Measurements from ENCODE around the gene DGKH. TPM values are rescaled to one million over a fixed set of nuclear protein-coding genes. Genes with fewer than 3 reads are reported as not detected.

The DGKH gene
- total RNA-seq, 6 donors from 2014 or later, result 9.6 to 33.2 (median 17.4) TPM

DNA sequence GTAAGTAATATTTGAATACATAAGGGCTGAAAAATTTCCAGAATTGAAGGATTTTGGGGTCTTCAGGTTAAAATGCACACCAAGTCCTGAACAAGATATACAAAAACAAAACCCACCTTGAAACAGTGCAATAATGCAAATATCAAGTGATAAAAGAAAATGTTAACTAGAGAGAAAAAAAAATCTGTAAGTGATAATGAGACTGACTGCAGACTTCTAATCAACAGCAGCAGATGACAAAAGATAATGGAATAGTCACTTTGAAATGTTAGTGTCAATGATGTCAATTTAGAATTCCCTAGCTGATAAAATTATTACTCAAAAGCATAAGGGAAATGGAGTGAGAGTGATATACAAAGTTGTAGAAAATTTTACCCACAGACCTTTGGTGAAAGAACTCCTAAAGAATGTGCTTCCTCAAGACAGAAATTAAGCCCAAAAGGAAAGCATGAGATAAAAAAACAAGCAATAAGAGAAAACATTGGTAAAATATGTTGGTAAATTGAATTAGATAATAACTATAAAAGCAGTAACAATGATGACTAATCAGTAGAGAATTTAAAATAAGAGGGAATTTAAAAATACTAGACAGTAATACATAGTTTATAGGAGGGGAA is 12.4 kb upstream of the DGKH start:
- no peak for ATAC-seq (ENCODE audit: low FRiP score in 2 of 2)

GRCh38 chr13:42036711-42037110 is 11.7 kb upstream of the DGKH start:
- no peaks in the 10 kb centered on the region for H3K9me3 ChIP-seq
- H3K36me3 ChIP-seq, result no peaks in the 10 kb centered on the region
- H3K4me1 ChIP-seq, result peaks cover 5 to 18% (median 9%) of the 10 kb centered on the region in 4 donors
- 92 to 93% methylated on average over 3 of the region's 3 CpGs for WGBS, 2 donors
- no peak overlapping the region for H3K27ac ChIP-seq
- ATAC-seq (ENCODE audit: low FRiP score in 2 of 2) (no peak), DNase-seq (no peak)
- TF ChIP-seq, protein P1, sequence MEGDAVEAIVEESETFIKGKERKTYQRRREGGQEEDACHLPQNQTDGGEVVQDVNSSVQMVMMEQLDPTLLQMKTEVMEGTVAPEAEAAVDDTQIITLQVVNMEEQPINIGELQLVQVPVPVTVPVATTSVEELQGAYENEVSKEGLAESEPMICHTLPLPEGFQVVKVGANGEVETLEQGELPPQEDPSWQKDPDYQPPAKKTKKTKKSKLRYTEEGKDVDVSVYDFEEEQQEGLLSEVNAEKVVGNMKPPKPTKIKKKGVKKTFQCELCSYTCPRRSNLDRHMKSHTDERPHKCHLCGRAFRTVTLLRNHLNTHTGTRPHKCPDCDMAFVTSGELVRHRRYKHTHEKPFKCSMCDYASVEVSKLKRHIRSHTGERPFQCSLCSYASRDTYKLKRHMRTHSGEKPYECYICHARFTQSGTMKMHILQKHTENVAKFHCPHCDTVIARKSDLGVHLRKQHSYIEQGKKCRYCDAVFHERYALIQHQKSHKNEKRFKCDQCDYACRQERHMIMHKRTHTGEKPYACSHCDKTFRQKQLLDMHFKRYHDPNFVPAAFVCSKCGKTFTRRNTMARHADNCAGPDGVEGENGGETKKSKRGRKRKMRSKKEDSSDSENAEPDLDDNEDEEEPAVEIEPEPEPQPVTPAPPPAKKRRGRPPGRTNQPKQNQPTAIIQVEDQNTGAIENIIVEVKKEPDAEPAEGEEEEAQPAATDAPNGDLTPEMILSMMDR (IDR thresholded peaks at IDR 0.05), result no peak
- TF ChIP-seq POLR2A (IDR thresholded peaks at IDR 0.05) (no peak), EP300 (IDR thresholded peaks at IDR 0.05) (no peak), POLR2AphosphoS5 (IDR thresholded peaks at IDR 0.05) (no peak)
- H3K4me3 ChIP-seq, result no peak overlapping the region
- H3K27me3 ChIP-seq, result no peaks in the 10 kb centered on the region

More for the DNA sequence above, 12.4 kb upstream of the DGKH start:
- no peaks in the 10 kb centered on the region for H3K36me3 ChIP-seq
- no peak for TF ChIP-seq POLR2A (IDR thresholded peaks at IDR 0.05)
- TF ChIP-seq POLR2AphosphoS5 (IDR thresholded peaks at IDR 0.05), result no peak
- TF ChIP-seq, protein P1 (IDR thresholded peaks at IDR 0.05), result no peak
- no peak for TF ChIP-seq EP300 (IDR thresholded peaks at IDR 0.05)
- H3K27me3 ChIP-seq, result no peaks in the 10 kb centered on the region
- H3K4me3 ChIP-seq, result no peak overlapping the region
- no peaks in the 10 kb centered on the region for H3K9me3 ChIP-seq
- H3K27ac ChIP-seq, result no peak overlapping the region
- peaks cover 5 to 11% (median 7%) of the 10 kb centered on the region in 4 donors for H3K4me1 ChIP-seq
- DNase-seq, result no peak

- ATAC-seq (ENCODE audit: low FRiP score in 2 of 2), result no peak
- H3K27ac ChIP-seq, result peak overlapping the region in 2 of 4 donors; percentile 84 to 94
- WGBS, 2 donors, result 92 to 93% methylated on average over 19 of the region's 19 CpGs
These were observed 9.6 kb upstream of the DGKH start for GRCh38 chr13:42038661-42039456.

GRCh38 chr13:42039457-42039945 is 8.9 kb upstream of the DGKH start:
- H3K27ac ChIP-seq, result peak overlapping the region; percentile 84 to 94 (median 94)
- TF ChIP-seq EP300 (IDR thresholded peaks at IDR 0.05), result no peak
- TF ChIP-seq POLR2A (IDR thresholded peaks at IDR 0.05), result no peak
- no peak for TF ChIP-seq POLR2AphosphoS5 (IDR thresholded peaks at IDR 0.05)
- TF ChIP-seq, protein P1 (IDR thresholded peaks at IDR 0.05), result no peak
- H3K9me3 ChIP-seq, result no peaks in the 10 kb centered on the region
- 8 to 22% methylated on average over 14 of the region's 14 CpGs for WGBS, 2 donors
- no peaks in the 10 kb centered on the region for H3K36me3 ChIP-seq
- H3K4me3 ChIP-seq, result peak overlapping the region; percentile 8 to 93 (median 85)
- H3K4me1 ChIP-seq, result peaks cover 13 to 22% (median 14%) of the 10 kb centered on the region in 4 donors
- ATAC-seq (ENCODE audit: low FRiP score in 2 of 2) (peak in 1 of 2 donors; percentile 0), DNase-seq (no peak)
- H3K27me3 ChIP-seq, result no peaks in the 10 kb centered on the region

More at GRCh38 chr13:42038661-42039456, 9.6 kb upstream of the DGKH start:
- no peak for DNase-seq
- H3K36me3 ChIP-seq, result no peaks in the 10 kb centered on the region
- no peak for TF ChIP-seq POLR2AphosphoS5 (IDR thresholded peaks at IDR 0.05)
- no peaks in the 10 kb centered on the region for H3K9me3 ChIP-seq
- peaks cover 13 to 22% (median 14%) of the 10 kb centered on the region in 4 donors for H3K4me1 ChIP-seq
- H3K27me3 ChIP-seq, result no peaks in the 10 kb centered on the region
- peak overlapping the region in 3 of 4 donors; percentile 79 to 93 (median 91) for H3K4me3 ChIP-seq

All from upper lobe of left lung (tissue), 6 donors.